C4-2B (cell line): Measurements from ENCODE around the gene U2AF1.
"Not testable (repeated sequence)": the region's sequence is repeated elsewhere in the genome, so short reads cannot be mapped to it uniquely, and the experiment has no call there.

Source experiments
- CTCF ChIP-seq: fragments of 450-650 bp; conservative IDR thresholded peaks from 2 replicates; pipeline ENCODE4 v1.5.1; 2017; ENCODE audit warnings: mild to moderate bottlenecking
- ZFX ChIP-seq: fragments of 450-650 bp; IDR thresholded peaks from 2 replicates; pipeline ENCODE4 v1.6.1; 2017

GRCh38 chr21:43076643-43077042 lies 30.7 kb downstream of the U2AF1 start:
- not testable (repeated sequence) for TF ChIP-seq CTCF, ZFX
